Small intestine (tissue), 16 donors: Measurements from ENCODE around the gene KRR1. TPM values are rescaled to one million over a fixed set of nuclear protein-coding genes. Genes with fewer than 3 reads are reported as not detected.

Source experiments
- DNase-seq, 2 donors: peaks; one replicate each; pipeline versions ENCODE4 v3.0.0 to v3.0.0-alpha.2; 2013
- FAIRE-seq: peaks from 2 replicates; lab custom pipeline; 2012; peaks lifted over from hg19 to GRCh38; lab: Jason Lieb, UNC
- H3K27ac ChIP-seq, 3 donors: one replicate each; pipeline ENCODE4 v1.5.1; 2013; ENCODE audit warnings: low read length in 2 of 3, mild to moderate bottlenecking in 2 of 3, control low read depth in 1 of 3, inconsistent platforms in 1 of 3, low read depth in 1 of 3, moderate library complexity in 1 of 3
- H3K27me3 ChIP-seq, 3 donors: one replicate each; pipeline ENCODE4 v1.6.1; 2013; ENCODE audit warnings: low read length in 3 of 3, inconsistent platforms in 1 of 3; ENCODE audit not compliant: control insufficient read depth in 3 of 3, insufficient read depth in 3 of 3
- H3K36me3 ChIP-seq, 3 donors: one replicate each; pipeline ENCODE4 v1.6.1; 2013; ENCODE audit warnings: low read length in 3 of 3, inconsistent platforms in 1 of 3, low read depth in 1 of 3, mild to moderate bottlenecking in 1 of 3, moderate library complexity in 1 of 3; ENCODE audit not compliant: control insufficient read depth in 3 of 3, insufficient read depth in 2 of 3
- H3K4me1 ChIP-seq, 3 donors: one replicate each; pipeline ENCODE4 v1.6.1; 2013; ENCODE audit warnings: low read length in 2 of 3, inconsistent platforms in 1 of 3, low read depth in 1 of 3, mild to moderate bottlenecking in 1 of 3, moderate library complexity in 1 of 3; ENCODE audit not compliant: control insufficient read depth in 3 of 3, insufficient read depth in 2 of 3
- H3K4me3 ChIP-seq, 3 donors: one replicate each; pipeline ENCODE4 v1.5.1; 2013; ENCODE audit warnings: low read length in 3 of 3, control low read depth in 1 of 3, inconsistent platforms in 1 of 3, low read depth in 1 of 3, mild to moderate bottlenecking in 1 of 3, moderate library complexity in 1 of 3
- H3K9me3 ChIP-seq, 2 donors: one replicate each; pipeline ENCODE4 v1.6.1; 2013; ENCODE audit warnings: low read depth in 1 of 2, low read length in 1 of 2; ENCODE audit not compliant: control insufficient read depth in 2 of 2, insufficient read depth in 1 of 2
- WGBS, 3 donors: extraction: QIAGEN DNeasy Blood & Tissue Kit; methylation state at CpG; one replicate each; pipeline ENCODE4 v1.1.7; 2013; 5-methylcytosine and 5-hydroxymethylcytosine counted together
- long read RNA-seq, 10 donors: transcript quantifications; one replicate each; lab custom pipeline, GENCODE V29; 2026
- polyA plus RNA-seq, 4 donors: library from polyadenylated mRNA; stranded (reverse) in 3 of 4; unstranded in 1 of 4; fragments of 200-250 nt in 3 of 4; fragments of 120-200 nt in 1 of 4; gene quantifications; one replicate each; pipeline versions ENCODE4 v1.2.1 to v1.2.3, GENCODE V29; 2013
- donor health status: healthy with polysubstance abuse.
- donor health status: control.
- donor health status: control.
- donor health status: Bipolar disorder and iron deficiency.
- donor health status: healthy.

KRR1 gene
- 10 to 100 TPM in 3 of 4 donors, 1 to 10 TPM in 1; 10.0 to 40.7 (median 16.7) TPM for polyA plus RNA-seq
- long read RNA-seq, donor 1, full-length matches to known transcripts: 16 of 26 reads
- long read RNA-seq, donor 1, partial matches to known transcripts: 10 of 26 reads
- long read RNA-seq, donor 1, other reads (novel, unspliced or antisense): 0 of 26 reads
- long read RNA-seq, donor 2, full-length matches to known transcripts: 4 of 4 reads
- long read RNA-seq, donor 2, partial matches to known transcripts: 0 of 4 reads
- long read RNA-seq, donor 2, other reads (novel, unspliced or antisense): 0 of 4 reads
- long read RNA-seq, donor 3, full-length matches to known transcripts: 2 of 2 reads
- long read RNA-seq, donor 3, partial matches to known transcripts: 0 of 2 reads
- long read RNA-seq, donor 3, other reads (novel, unspliced or antisense): 0 of 2 reads
- long read RNA-seq, donor 4: 0 reads
- long read RNA-seq, donor 5, full-length matches to known transcripts: 3 of 3 reads
- long read RNA-seq, donor 5, partial matches to known transcripts: 0 of 3 reads
- long read RNA-seq, donor 5, other reads (novel, unspliced or antisense): 0 of 3 reads
- long read RNA-seq, donor 6, full-length matches to known transcripts: 13 of 18 reads
- long read RNA-seq, donor 6, partial matches to known transcripts: 5 of 18 reads
- long read RNA-seq, donor 6, other reads (novel, unspliced or antisense): 0 of 18 reads
- long read RNA-seq, donor 7: 0 reads
- long read RNA-seq, donor 8: 0 reads
- long read RNA-seq, donor 9, full-length matches to known transcripts: 1 of 1 reads
- long read RNA-seq, donor 9, partial matches to known transcripts: 0 of 1 reads
- long read RNA-seq, donor 9, other reads (novel, unspliced or antisense): 0 of 1 reads
- long read RNA-seq, donor 10, full-length matches to known transcripts: 18 of 18 reads
- long read RNA-seq, donor 10, partial matches to known transcripts: 0 of 18 reads
- long read RNA-seq, donor 10, other reads (novel, unspliced or antisense): 0 of 18 reads

- FAIRE-seq (peak; percentile 70), DNase-seq (peak; percentile 98 to 99)
- 3 to 6% (median 5%) methylated on average over 47 of the region's 47 CpGs for WGBS, 3 donors
- Histone ChIP-seq H3K4me1 (peaks cover 0 to 2% (median 0%) of the 10 kb centered on the region in 3 donors), H3K27ac (peak within 1 kb of the TSS; percentile 54 to 89 (median 64)), H3K27me3 (no peaks in the 10 kb centered on the region), H3K4me3 (peak within 1 kb of the TSS; percentile 52 to 97 (median 87)), H3K36me3 (no peaks in the 10 kb centered on the region), H3K9me3 (no peaks in the 10 kb centered on the region)
These were observed at the start of gene KRR1 for GRCh38 chr12:75511116-75512048. Gene KRR1, minus strand, starts transcription at chr12:75511609. Its CDS starts 12 bp downstream, at chr12:75511597.

- Histone ChIP-seq H3K27me3 (no peaks in the 10 kb centered on the region), H3K9me3 (no peaks in the 10 kb centered on the region), H3K4me3 (no peak overlapping the region), H3K36me3 (no peaks in the 10 kb centered on the region), H3K27ac (no peak overlapping the region), H3K4me1 (no peaks in the 10 kb centered on the region)
- FAIRE-seq (no peak), DNase-seq (peak; percentile 8 to 45)
- WGBS, 3 donors: 7 to 26% (median 18%) methylated on average over 2 of the region's 2 CpGs
These were observed 48.8 kb upstream of the KRR1 start for GRCh38 chr12:75560167-75560566.

GRCh38 chr12:75558287-75558686 is 46.9 kb upstream of the KRR1 start:
- 91 to 92% (median 91%) methylated on average over 3 of the region's 3 CpGs for WGBS, 3 donors
- Histone ChIP-seq H3K36me3 (no peaks in the 10 kb centered on the region), H3K9me3 (no peaks in the 10 kb centered on the region), H3K27ac (no peak overlapping the region), H3K4me1 (peaks cover 0 to 4% (median 0%) of the 10 kb centered on the region in 3 donors), H3K27me3 (no peaks in the 10 kb centered on the region), H3K4me3 (no peak overlapping the region)
- FAIRE-seq: no peak
- no peak for DNase-seq

GRCh38 chr12:75556311-75556899 is 45.0 kb upstream of the KRR1 start:
- Histone ChIP-seq H3K27me3 (no peaks in the 10 kb centered on the region), H3K27ac (no peak overlapping the region), H3K36me3 (no peaks in the 10 kb centered on the region), H3K9me3 (no peaks in the 10 kb centered on the region), H3K4me1 (peaks cover 0 to 4% (median 0%) of the 10 kb centered on the region in 3 donors), H3K4me3 (no peak overlapping the region)
- WGBS, 3 donors: 57 to 66% (median 65%) methylated on average over 3 of the region's 3 CpGs
- FAIRE-seq (no peak), DNase-seq (no peak)

GRCh38 chr12:75554556-75554880 is 43.1 kb upstream of the KRR1 start:
- DNase-seq (no peak), FAIRE-seq (no peak)
- no peak overlapping the region for H3K27ac ChIP-seq
- H3K9me3 ChIP-seq: no peaks in the 10 kb centered on the region
- H3K4me1 ChIP-seq: peaks cover 0 to 4% (median 3%) of the 10 kb centered on the region in 3 donors
- H3K4me3 ChIP-seq: no peak overlapping the region
- H3K36me3 ChIP-seq: no peaks in the 10 kb centered on the region
- 48 to 71% (median 61%) methylated on average over 1 of the region's 1 CpG for whole genome bisulfite sequencing, 3 donors
- H3K27me3 ChIP-seq: no peaks in the 10 kb centered on the region

GRCh38 chr12:75553836-75554555 is 42.6 kb upstream of the KRR1 start:
- 61 to 75% (median 74%) methylated on average over 3 of the region's 3 CpGs for WGBS, 3 donors
- no peak overlapping the region for H3K27ac ChIP-seq
- FAIRE-seq: no peak

GRCh38 chr12:75553398-75553797 is 42.0 kb upstream of the KRR1 start:
- H3K27ac ChIP-seq: no peak overlapping the region
- no peaks in the 10 kb centered on the region for H3K27me3 ChIP-seq
- H3K9me3 ChIP-seq: no peaks in the 10 kb centered on the region
- no peak overlapping the region for H3K4me3 ChIP-seq
- DNase-seq (no peak), FAIRE-seq (no peak)
- H3K4me1 ChIP-seq: peaks cover 0 to 4% (median 3%) of the 10 kb centered on the region in 3 donors
- H3K36me3 ChIP-seq: no peaks in the 10 kb centered on the region
- WGBS, 3 donors: 64 to 83% (median 80%) methylated on average over 1 of the region's 1 CpG

More at GRCh38 chr12:75553836-75554555, 42.6 kb upstream of the KRR1 start:
- Histone ChIP-seq H3K27me3 (no peaks in the 10 kb centered on the region), H3K4me3 (no peak overlapping the region), H3K9me3 (no peaks in the 10 kb centered on the region), H3K36me3 (no peaks in the 10 kb centered on the region), H3K4me1 (peaks cover 0 to 4% (median 3%) of the 10 kb centered on the region in 3 donors)
- no peak for DNase-seq
